ENCODE results near the gene LRRC9.

LRRC9 gene

DNA sequence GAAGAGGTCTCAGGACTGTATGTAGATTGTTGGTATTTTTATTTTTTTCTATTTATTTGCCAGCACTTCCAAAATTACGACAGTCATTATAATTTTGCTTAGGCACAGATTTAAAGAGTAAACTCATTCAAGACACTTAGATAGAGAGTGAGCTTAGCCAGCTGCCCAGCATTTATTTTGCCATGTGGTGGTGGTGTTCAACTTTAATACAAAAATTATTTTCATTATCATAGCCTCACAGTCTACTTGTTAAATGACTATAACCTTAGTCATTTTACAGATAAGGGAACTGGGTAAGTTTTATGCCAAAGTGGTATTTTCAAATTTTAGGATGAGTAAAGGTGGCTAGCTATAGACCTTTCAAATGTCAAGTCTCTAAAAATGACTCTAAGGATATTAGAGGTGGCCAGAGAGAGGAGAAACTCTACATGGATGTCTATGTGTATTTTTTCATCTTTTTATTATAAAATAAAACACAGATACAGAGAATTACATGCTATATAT, 66.7 kb downstream of the LRRC9 start:
- Histone ChIP-seq H4K8ac (ENCODE audit: low read depth, low read length) (no peak overlapping the region), H4K5ac (ENCODE audit: low read length) (no peak overlapping the region), H2BK15ac (replicated peaks; ENCODE audit: low read depth) (no peak overlapping the region), H2BK5ac (ENCODE audit: low read length) (no peak overlapping the region), H3K27ac (ENCODE audit: low read depth, low read length) (no peak overlapping the region), H3K79me1 (ENCODE audit: low read length) (no peaks in the 10 kb centered on the region), H3K56ac (ENCODE audit: low read length) (no peak overlapping the region), H3K27me3 (ENCODE audit: insufficient read depth, low read length, poor library complexity) (no peaks in the 10 kb centered on the region), H3K9ac (ENCODE audit: low read length) (no peak overlapping the region), H3K4ac (ENCODE audit: low read depth, low read length) (no peak overlapping the region), H3K4me2 (ENCODE audit: low read length) (no peak overlapping the region), H3K4me3 (ENCODE audit: low read length) (no peak overlapping the region), H2BK120ac (ENCODE audit: low read depth, low read length) (no peak overlapping the region), H2AK5ac (ENCODE audit: low read length) (no peak overlapping the region), H3K18ac (ENCODE audit: low read length) (no peak overlapping the region), H3K36me3 (ENCODE audit: control insufficient read depth, insufficient read depth, low read length) (no peaks in the 10 kb centered on the region), H3K4me1 (ENCODE audit: control insufficient read depth, low read depth, low read length) (no peaks in the 10 kb centered on the region), H3K23ac (ENCODE audit: low read length) (no peak overlapping the region), H3K79me2 (ENCODE audit: control insufficient read depth, insufficient read depth, low read length) (no peaks in the 10 kb centered on the region)
- no peak for DNase-seq
- no CpG with 5 or more reads among the region's 1 CpG for WGBS (ENCODE audit: extremely low coverage, insufficient coverage, low lambda C conversion rate)

GRCh38 chr14:59997449-59997848, 77.5 kb downstream of the LRRC9 start:
- H2AK5ac ChIP-seq (ENCODE audit: low read length): no peak overlapping the region
- no peaks in the 10 kb centered on the region for H3K36me3 ChIP-seq (ENCODE audit: control insufficient read depth, insufficient read depth, low read length)
- no peak for DNase-seq
- no peaks in the 10 kb centered on the region for H3K27me3 ChIP-seq (ENCODE audit: insufficient read depth, low read length, poor library complexity)
- no peak overlapping the region for H2BK120ac ChIP-seq (ENCODE audit: low read depth, low read length)
- no peak overlapping the region for H3K18ac ChIP-seq (ENCODE audit: low read length)
- no peak overlapping the region for H3K9ac ChIP-seq (ENCODE audit: low read length)
- H2BK5ac ChIP-seq (ENCODE audit: low read length): no peak overlapping the region
- H3K4me2 ChIP-seq (ENCODE audit: low read length): no peak overlapping the region
- no peak overlapping the region for H4K5ac ChIP-seq (ENCODE audit: low read length)
- H3K4ac ChIP-seq (ENCODE audit: low read depth, low read length): no peak overlapping the region
- H2BK15ac ChIP-seq (replicated peaks; ENCODE audit: low read depth): no peak overlapping the region
- H3K79me1 ChIP-seq (ENCODE audit: low read length): no peaks in the 10 kb centered on the region
- no peak overlapping the region for H3K4me3 ChIP-seq (ENCODE audit: low read length)
- H4K8ac ChIP-seq (ENCODE audit: low read depth, low read length): no peak overlapping the region
- no peak overlapping the region for H3K23ac ChIP-seq (ENCODE audit: low read length)
- H3K56ac ChIP-seq (ENCODE audit: low read length): no peak overlapping the region
- no peak overlapping the region for H3K27ac ChIP-seq (ENCODE audit: low read depth, low read length)
- H3K79me2 ChIP-seq (ENCODE audit: control insufficient read depth, insufficient read depth, low read length): no peaks in the 10 kb centered on the region
- no peaks in the 10 kb centered on the region for H3K4me1 ChIP-seq (ENCODE audit: control insufficient read depth, low read depth, low read length)

DNA sequence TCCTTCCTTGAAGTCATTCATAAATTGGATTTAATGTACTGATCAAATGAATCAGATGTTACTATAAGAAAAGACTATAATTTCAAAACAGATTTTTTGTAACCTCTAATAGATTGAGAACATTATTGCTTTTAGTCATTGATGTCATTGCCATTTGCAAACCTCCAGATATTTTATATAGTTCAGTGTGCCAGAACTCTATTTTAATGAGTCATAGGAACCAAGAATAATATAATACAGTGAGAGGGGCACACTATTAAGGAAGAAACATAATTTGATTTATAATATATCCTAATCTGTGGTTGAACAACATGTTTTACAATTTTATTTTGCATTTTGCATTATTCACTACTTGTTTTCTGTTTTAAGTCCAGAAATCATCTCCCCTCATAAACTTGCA, 78.0 kb downstream of the LRRC9 start:
- H2BK120ac ChIP-seq (ENCODE audit: low read depth, low read length): no peak overlapping the region
- no peak overlapping the region for H3K4ac ChIP-seq (ENCODE audit: low read depth, low read length)
- H3K79me1 ChIP-seq (ENCODE audit: low read length): no peaks in the 10 kb centered on the region
- H3K9ac ChIP-seq (ENCODE audit: low read length): no peak overlapping the region
- no peak overlapping the region for H3K27ac ChIP-seq (ENCODE audit: low read depth, low read length)
- H3K23ac ChIP-seq (ENCODE audit: low read length): no peak overlapping the region
- no peak overlapping the region for H4K8ac ChIP-seq (ENCODE audit: low read depth, low read length)
- no peak overlapping the region for H2BK15ac ChIP-seq (replicated peaks; ENCODE audit: low read depth)
- H3K36me3 ChIP-seq (ENCODE audit: control insufficient read depth, insufficient read depth, low read length): no peaks in the 10 kb centered on the region
- no peak for DNase-seq
- H3K79me2 ChIP-seq (ENCODE audit: control insufficient read depth, insufficient read depth, low read length): no peaks in the 10 kb centered on the region
- H3K4me3 ChIP-seq (ENCODE audit: low read length): no peak overlapping the region
- no peak overlapping the region for H4K5ac ChIP-seq (ENCODE audit: low read length)
- H2AK5ac ChIP-seq (ENCODE audit: low read length): no peak overlapping the region
- H2BK5ac ChIP-seq (ENCODE audit: low read length): no peak overlapping the region
- no peaks in the 10 kb centered on the region for H3K27me3 ChIP-seq (ENCODE audit: insufficient read depth, low read length, poor library complexity)
- H3K18ac ChIP-seq (ENCODE audit: low read length): no peak overlapping the region
- no peak overlapping the region for H3K56ac ChIP-seq (ENCODE audit: low read length)
- H3K4me2 ChIP-seq (ENCODE audit: low read length): no peak overlapping the region
- H3K4me1 ChIP-seq (ENCODE audit: control insufficient read depth, low read depth, low read length): no peaks in the 10 kb centered on the region

- Histone ChIP-seq H4K5ac (ENCODE audit: low read length) (no peak overlapping the region), H3K18ac (ENCODE audit: low read length) (no peak overlapping the region), H3K27me3 (ENCODE audit: insufficient read depth, low read length, poor library complexity) (no peaks in the 10 kb centered on the region), H3K79me2 (ENCODE audit: control insufficient read depth, insufficient read depth, low read length) (no peaks in the 10 kb centered on the region), H3K79me1 (ENCODE audit: low read length) (no peaks in the 10 kb centered on the region), H3K23ac (ENCODE audit: low read length) (no peak overlapping the region), H2BK5ac (ENCODE audit: low read length) (no peak overlapping the region), H3K36me3 (ENCODE audit: control insufficient read depth, insufficient read depth, low read length) (no peaks in the 10 kb centered on the region), H3K4me1 (ENCODE audit: control insufficient read depth, low read depth, low read length) (no peaks in the 10 kb centered on the region), H2AK5ac (ENCODE audit: low read length) (no peak overlapping the region), H3K56ac (ENCODE audit: low read length) (no peak overlapping the region), H2BK120ac (ENCODE audit: low read depth, low read length) (no peak overlapping the region), H3K9ac (ENCODE audit: low read length) (no peak overlapping the region), H3K4me3 (ENCODE audit: low read length) (no peak overlapping the region), H3K4ac (ENCODE audit: low read depth, low read length) (no peak overlapping the region), H2BK15ac (replicated peaks; ENCODE audit: low read depth) (no peak overlapping the region), H3K4me2 (ENCODE audit: low read length) (no peak overlapping the region), H4K8ac (ENCODE audit: low read depth, low read length) (no peak overlapping the region), H3K27ac (ENCODE audit: low read depth, low read length) (no peak overlapping the region)
- no peak for DNase-seq
- WGBS (ENCODE audit: extremely low coverage, insufficient coverage, low lambda C conversion rate): no CpG with 5 or more reads among the region's 1 CpG
These were observed 78.6 kb downstream of the LRRC9 start for GRCh38 chr14:59998564-59998963.

- DNase-seq: no peak
- H2BK120ac ChIP-seq (ENCODE audit: low read depth, low read length): no peak overlapping the region
- H3K27me3 ChIP-seq (ENCODE audit: insufficient read depth, low read length, poor library complexity): no peaks in the 10 kb centered on the region
- no peaks in the 10 kb centered on the region for H3K79me1 ChIP-seq (ENCODE audit: low read length)
- no peaks in the 10 kb centered on the region for H3K4me1 ChIP-seq (ENCODE audit: control insufficient read depth, low read depth, low read length)
- H3K4me2 ChIP-seq (ENCODE audit: low read length): no peak overlapping the region
- no peak overlapping the region for H3K4me3 ChIP-seq (ENCODE audit: low read length)
- no peak overlapping the region for H3K4ac ChIP-seq (ENCODE audit: low read depth, low read length)
- no peak overlapping the region for H3K9ac ChIP-seq (ENCODE audit: low read length)
- no peak overlapping the region for H2BK15ac ChIP-seq (replicated peaks; ENCODE audit: low read depth)
- no peak overlapping the region for H3K27ac ChIP-seq (ENCODE audit: low read depth, low read length)
- no peaks in the 10 kb centered on the region for H3K79me2 ChIP-seq (ENCODE audit: control insufficient read depth, insufficient read depth, low read length)
- H3K23ac ChIP-seq (ENCODE audit: low read length): no peak overlapping the region
- H4K8ac ChIP-seq (ENCODE audit: low read depth, low read length): no peak overlapping the region
- WGBS (ENCODE audit: extremely low coverage, insufficient coverage, low lambda C conversion rate): no CpG with 5 or more reads among the region's 2 CpGs
- H4K5ac ChIP-seq (ENCODE audit: low read length): no peak overlapping the region
- H3K56ac ChIP-seq (ENCODE audit: low read length): no peak overlapping the region
- no peak overlapping the region for H2BK5ac ChIP-seq (ENCODE audit: low read length)
- H3K36me3 ChIP-seq (ENCODE audit: control insufficient read depth, insufficient read depth, low read length): no peaks in the 10 kb centered on the region
- H2AK5ac ChIP-seq (ENCODE audit: low read length): no peak overlapping the region
- no peak overlapping the region for H3K18ac ChIP-seq (ENCODE audit: low read length)
These were observed 83.0 kb downstream of the LRRC9 start for GRCh38 chr14:60002819-60003492.

DNA sequence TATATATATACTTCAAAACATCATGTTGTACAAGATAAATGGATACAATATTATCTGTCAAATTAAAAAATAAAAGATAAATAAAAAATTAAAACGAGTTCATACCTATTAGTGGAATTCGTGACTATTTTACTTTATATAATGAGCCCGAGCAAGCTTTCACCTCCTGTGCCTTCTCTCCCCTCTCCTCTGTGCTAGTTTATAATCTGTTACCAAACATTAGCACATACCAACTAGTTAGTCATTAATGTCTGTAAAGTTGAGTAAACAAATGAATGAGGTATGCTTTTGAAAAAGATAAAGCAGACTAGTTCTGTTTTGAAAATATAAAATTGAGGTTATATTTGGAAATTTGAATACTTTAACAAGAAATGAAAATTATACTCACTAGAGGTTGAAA, 84.0 kb downstream of the LRRC9 start:
- no peaks in the 10 kb centered on the region for H3K79me1 ChIP-seq (ENCODE audit: low read length)
- H3K27ac ChIP-seq (ENCODE audit: low read depth, low read length): no peak overlapping the region
- H3K27me3 ChIP-seq (ENCODE audit: insufficient read depth, low read length, poor library complexity): no peaks in the 10 kb centered on the region
- H3K4me2 ChIP-seq (ENCODE audit: low read length): no peak overlapping the region
- no peak overlapping the region for H3K56ac ChIP-seq (ENCODE audit: low read length)
- no peaks in the 10 kb centered on the region for H3K79me2 ChIP-seq (ENCODE audit: control insufficient read depth, insufficient read depth, low read length)
- no peak overlapping the region for H2BK15ac ChIP-seq (replicated peaks; ENCODE audit: low read depth)
- no peak overlapping the region for H3K18ac ChIP-seq (ENCODE audit: low read length)
- DNase-seq: no peak
- no peaks in the 10 kb centered on the region for H3K36me3 ChIP-seq (ENCODE audit: control insufficient read depth, insufficient read depth, low read length)
- no peak overlapping the region for H3K4me3 ChIP-seq (ENCODE audit: low read length)
- no peak overlapping the region for H4K5ac ChIP-seq (ENCODE audit: low read length)
- no peak overlapping the region for H2BK5ac ChIP-seq (ENCODE audit: low read length)
- H4K8ac ChIP-seq (ENCODE audit: low read depth, low read length): no peak overlapping the region
- WGBS (ENCODE audit: extremely low coverage, insufficient coverage, low lambda C conversion rate): no CpG with 5 or more reads among the region's 3 CpGs
- no peak overlapping the region for H2AK5ac ChIP-seq (ENCODE audit: low read length)
- H3K23ac ChIP-seq (ENCODE audit: low read length): no peak overlapping the region
- no peak overlapping the region for H3K4ac ChIP-seq (ENCODE audit: low read depth, low read length)
- no peak overlapping the region for H2BK120ac ChIP-seq (ENCODE audit: low read depth, low read length)
- H3K9ac ChIP-seq (ENCODE audit: low read length): no peak overlapping the region
- no peaks in the 10 kb centered on the region for H3K4me1 ChIP-seq (ENCODE audit: control insufficient read depth, low read depth, low read length)
